GM19452 (cell line): ENCODE data around the gene BRPF3.

Experiments
- ATAC-seq: cut with Tn5 transposase; IDR thresholded peaks from one replicate; pipeline ENCODE4 v1.9.1; 2021; ENCODE audit not compliant: unreplicated experiment

BRPF3 gene

DNA sequence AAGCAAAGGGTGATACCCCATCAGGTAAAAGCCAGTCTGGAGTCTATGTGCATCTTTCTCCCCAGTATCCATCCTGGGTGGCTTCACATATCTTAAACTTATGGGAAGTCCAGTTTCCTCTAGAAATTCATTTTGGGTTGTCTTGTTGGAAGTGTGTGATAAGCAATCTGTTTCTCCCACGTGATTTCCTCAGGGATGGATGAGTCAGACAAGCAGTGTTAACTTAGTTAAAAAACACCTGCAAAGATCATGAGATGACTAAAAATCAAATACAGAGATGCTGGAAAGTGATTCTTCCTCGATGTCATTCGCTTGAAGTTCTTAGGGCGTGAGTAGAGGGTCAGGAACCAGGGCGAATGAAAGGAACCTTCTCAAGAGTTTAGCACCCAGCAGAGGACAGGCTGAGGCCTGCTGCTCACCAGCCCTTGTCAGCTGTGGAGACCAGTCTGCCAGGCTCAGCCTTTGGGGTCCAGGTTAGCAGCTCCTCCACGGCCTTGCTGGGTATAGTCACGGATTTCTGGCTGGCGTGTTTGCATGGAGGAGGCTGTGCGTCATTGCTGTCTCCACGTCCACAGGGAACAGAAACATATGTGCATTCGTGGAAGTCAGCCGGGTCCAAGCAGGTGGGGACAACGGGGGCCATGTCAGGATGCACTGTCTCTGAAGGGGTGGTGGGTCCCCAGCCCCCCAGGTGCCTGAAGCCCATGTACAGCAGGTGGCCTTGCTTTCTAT is 70.5 kb downstream of the BRPF3 start:
- ATAC-seq, result no peak

DNA sequence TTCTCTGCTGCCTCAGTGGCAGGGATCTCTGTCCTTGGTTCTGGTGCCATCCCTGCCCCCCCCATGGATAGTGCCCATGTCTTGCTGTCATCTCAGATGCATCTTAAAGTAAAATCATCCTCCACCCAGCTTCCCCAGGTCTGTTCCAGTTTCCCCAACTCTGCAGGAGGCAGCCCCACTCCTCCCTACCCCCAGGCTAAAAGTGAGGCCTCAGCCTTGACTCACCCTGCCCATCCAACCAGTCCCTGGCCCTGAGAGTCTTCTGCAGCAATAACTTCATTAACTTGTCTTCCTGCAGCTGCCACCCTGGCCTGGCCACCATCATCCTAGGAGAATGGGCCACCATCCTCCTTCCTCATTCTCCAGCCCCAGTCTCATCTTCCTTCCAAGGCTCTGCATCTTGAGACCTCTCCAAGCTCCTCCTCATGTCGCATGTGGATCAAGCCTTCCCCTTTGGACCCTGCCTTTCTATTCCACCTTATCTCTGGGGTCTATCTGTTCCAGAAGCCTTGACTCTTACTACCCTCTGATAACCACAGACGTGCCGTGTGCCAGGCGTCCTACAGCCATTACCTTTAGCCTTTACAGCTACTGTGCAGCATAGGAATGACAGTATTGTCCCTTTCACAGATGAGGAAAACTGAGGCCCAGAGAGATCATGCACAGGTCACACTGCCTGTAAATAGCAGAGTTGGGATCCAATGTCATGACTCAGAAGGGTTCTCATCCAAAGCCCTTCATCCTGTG is 71.4 kb downstream of the BRPF3 start:
- ATAC-seq, result no peak

DNA sequence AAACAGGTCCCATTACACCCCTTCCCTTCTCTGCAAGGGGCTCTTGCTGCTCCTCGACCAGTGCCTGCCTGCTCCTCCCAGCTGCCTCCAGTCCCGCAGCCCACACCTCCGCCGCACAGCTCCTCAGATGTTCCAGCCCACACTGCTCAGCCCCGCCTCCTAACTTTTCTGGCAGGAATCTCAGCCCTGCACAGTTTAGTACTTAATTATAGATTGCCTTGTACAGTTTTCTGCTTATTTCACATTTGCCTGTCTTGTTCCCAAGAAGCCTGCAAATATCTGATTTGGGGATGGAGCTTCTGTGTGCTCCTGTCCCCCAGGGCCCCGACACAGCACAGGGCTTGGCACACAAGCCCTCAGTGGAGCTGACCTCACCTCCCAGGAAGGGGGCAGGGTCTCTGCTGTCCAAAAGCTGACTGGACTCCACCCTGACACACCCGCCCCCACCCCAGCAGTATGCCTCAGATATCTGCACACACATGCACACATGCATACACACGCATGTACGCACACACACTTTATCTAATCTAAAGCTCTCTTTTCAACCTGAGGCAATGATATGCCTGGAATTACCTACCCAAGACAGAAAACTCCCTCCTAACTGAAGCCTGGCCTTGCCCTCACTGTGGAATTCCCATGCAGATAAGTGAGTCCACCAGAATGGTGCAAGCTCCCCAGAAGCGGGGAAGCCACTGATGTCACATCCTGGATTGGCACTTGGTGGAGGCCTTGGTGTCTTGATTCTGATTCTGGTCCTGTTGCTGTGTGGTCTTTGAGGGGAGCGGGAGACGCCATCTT is 72.1 kb downstream of the BRPF3 start:
- ATAC-seq, result no peak

DNA sequence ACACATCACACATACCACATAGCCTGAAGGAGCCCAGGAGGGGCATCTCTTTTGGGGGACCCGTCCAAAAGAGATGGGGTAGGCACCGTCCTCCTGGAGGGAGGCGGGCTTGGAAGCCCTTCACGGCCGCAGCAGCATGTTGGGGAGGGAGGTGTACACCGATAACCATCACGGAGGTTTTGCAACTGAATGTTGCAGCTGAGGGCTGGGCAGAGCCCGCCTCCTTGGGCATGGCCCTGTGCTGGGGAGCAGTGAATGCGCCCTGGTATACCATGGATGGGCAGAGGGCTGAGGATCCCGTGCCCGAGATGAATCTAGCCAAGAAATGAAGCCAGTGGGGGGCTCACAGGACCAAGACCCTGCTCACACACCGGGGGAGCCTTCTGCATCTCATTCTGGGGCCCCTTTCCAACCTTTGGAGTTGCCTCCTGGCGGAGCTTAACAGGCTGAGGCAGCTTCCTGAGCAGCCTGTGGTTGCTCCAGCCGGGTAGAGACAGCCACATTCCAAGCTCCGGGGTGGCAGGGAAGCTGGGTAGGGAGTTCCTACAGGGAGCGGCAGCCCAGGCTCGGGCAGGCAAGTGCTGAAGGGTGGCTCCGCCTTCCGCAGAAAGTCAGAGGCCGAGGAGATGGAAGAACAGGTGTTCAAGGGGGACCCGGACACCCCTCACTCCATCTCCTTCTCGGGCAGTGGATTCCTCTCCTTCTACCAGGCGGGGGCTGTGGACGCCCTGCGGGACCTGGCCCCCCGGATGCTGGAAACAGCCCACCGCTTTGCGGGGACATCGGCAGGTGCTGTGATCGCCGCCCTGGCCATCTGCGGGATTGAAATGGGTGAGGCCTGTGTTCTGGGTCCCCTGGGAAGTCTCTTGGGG is 73.5 kb downstream of the BRPF3 start, which contains the start of gene PNPLA1:
PNPLA1 (plus strand) TSS at position 227 of the 872 bp plus-strand sequence; CDS start at position 627, 400 bp downstream.
- no peak for ATAC-seq

DNA sequence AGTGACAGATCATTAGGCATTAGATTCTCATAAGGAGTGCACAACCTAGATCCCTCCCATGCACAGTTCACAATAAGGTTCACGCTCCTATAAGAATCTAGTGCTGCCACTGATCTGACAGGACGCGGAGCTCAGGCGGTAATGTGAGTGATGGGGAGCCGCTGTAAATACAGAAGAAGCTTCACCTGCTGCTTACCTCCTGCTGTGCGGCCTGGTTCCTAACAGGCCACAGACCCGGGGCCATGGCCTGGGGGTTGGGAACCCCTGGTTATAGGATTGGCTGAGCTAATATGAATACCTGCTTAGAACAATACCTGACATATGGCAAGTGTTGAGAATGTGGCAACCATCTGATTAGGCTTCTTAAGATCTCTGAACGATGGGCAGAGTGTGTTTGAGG is 75.7 kb downstream of the BRPF3 start:
- ATAC-seq, result no peak

DNA sequence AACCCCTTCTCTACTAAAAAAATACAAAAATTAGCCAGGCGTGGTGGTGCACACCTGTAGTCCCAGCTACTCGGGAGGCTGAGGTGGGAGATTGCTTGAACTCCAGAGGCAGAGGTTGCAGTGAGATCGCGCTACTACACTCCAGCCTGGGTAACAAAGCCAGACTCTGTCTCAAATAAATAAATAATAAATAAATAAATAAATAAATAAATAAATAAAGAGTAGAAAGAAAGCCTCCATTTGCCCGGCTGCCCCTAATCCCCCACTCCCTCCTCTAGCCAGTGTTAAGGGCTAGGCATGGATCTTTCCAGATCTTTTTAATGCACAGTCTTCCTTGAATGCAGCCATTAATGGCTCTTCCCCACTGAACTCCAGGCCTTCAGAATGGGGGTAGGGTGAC is 76.5 kb downstream of the BRPF3 start:
- no peak for ATAC-seq

- no peak for ATAC-seq
Measured at GRCh38 chr6:36273802-36274514, 77.4 kb downstream of the BRPF3 start.

GRCh38 chr6:36276581-36277536 is 80.3 kb downstream of the BRPF3 start:
- ATAC-seq, result no peak

GRCh38 chr6:36277946-36278470 is 81.5 kb downstream of the BRPF3 start:
- no peak for ATAC-seq

DNA sequence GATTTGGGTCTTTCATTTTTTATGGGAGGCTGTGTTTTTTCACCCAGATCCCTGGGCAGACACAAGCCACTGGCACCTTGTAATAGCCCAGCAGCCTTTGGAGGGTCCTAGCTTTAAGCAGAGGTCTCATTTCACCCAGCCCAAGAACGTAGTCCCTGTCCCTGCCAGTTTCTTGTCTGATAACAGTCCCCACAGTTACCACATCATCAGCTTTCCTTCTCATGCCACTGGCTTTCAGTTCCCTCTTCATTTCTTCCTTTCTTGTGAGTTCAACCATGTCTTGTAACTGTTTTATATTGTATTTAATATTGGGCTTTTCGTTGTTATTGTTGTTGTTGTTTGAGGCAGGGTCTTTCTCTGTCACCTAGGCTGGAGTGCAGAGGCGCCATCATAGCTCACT is 83.9 kb downstream of the BRPF3 start:
- ATAC-seq, result no peak

- ATAC-seq, result no peak
Measured at GRCh38 chr6:36280983-36281382, 84.4 kb downstream of the BRPF3 start.
